Ramos (cell line): ENCODE measurements around the gene NTN3.
"Not testable (repeated sequence)": the region's sequence is repeated elsewhere in the genome, so short reads cannot be mapped to it uniquely, and the experiment has no call there.

Source experiments
- in situ Hi-C: fragments of 300-500 bp; cut with MboI; formaldehyde crosslinking; loops from one replicate; pipeline ENCODE4 v1.14.3; 2022; ENCODE audit warnings: low sequenced_read_pairs; ENCODE audit not compliant: unreplicated experiment

Gene NTN3

GRCh38 chr16:2439598-2439997 is 31.5 kb upstream of the NTN3 start:
- in situ Hi-C loops = no loop called here

- in situ Hi-C loops = not testable (repeated sequence)
Measured at GRCh38 chr16:2441143-2441804, 29.8 kb upstream of the NTN3 start.

GRCh38 chr16:2443555-2443954 is 27.5 kb upstream of the NTN3 start:
- in situ Hi-C loops = no loop called here

- in situ Hi-C loops = no loop called here
Measured at GRCh38 chr16:2447920-2448583, 23.0 kb upstream of the NTN3 start.

GRCh38 chr16:2449118-2449517 is 22.0 kb upstream of the NTN3 start:
- in situ Hi-C loops = no loop called here

- in situ Hi-C loops = no loop called here
Measured at GRCh38 chr16:2450535-2450934, 20.6 kb upstream of the NTN3 start.

GRCh38 chr16:2450975-2451381 is 20.1 kb upstream of the NTN3 start:
- in situ Hi-C loops = no loop called here

- in situ Hi-C loops = no loop called here
Measured at GRCh38 chr16:2451851-2452320, 19.2 kb upstream of the NTN3 start.

GRCh38 chr16:2452650-2453049 is 18.4 kb upstream of the NTN3 start:
- in situ Hi-C loops = no loop called here

GRCh38 chr16:2455081-2455845 is 15.8 kb upstream of the NTN3 start:
- in situ Hi-C loops = no loop called here

GRCh38 chr16:2456551-2457153 is 14.4 kb upstream of the NTN3 start:
- in situ Hi-C loops = no loop called here

- in situ Hi-C loops = no loop called here
Measured at GRCh38 chr16:2457267-2457666, 13.8 kb upstream of the NTN3 start.

- in situ Hi-C loops = no loop called here
Measured at GRCh38 chr16:2457946-2458345, 13.2 kb upstream of the NTN3 start.

GRCh38 chr16:2458887-2459646 is 12.0 kb upstream of the NTN3 start:
- in situ Hi-C loops = no loop called here

- in situ Hi-C loops = no loop called here
Measured at GRCh38 chr16:2459647-2460390, 11.3 kb upstream of the NTN3 start, which contains the start of gene TEDC2. TEDC2 (plus strand) TSS chr16:2460109; CDS start chr16:2460145, 36 bp downstream.

- in situ Hi-C loops = no loop called here
Measured at GRCh38 chr16:2460391-2460713, 10.7 kb upstream of the NTN3 start.

GRCh38 chr16:2460916-2461315 is 10.2 kb upstream of the NTN3 start:
- in situ Hi-C loops = no loop called here

- in situ Hi-C loops = no loop called here
Measured at GRCh38 chr16:2462031-2462866, 8.8 kb upstream of the NTN3 start.

GRCh38 chr16:2464333-2464732 is 6.8 kb upstream of the NTN3 start:
- in situ Hi-C loops = no loop called here
